ENCODE results near the gene CD2BP2.
"Not testable (repeated sequence)": the region's sequence is repeated elsewhere in the genome, so short reads cannot be mapped to it uniquely, and the experiment has no call there.

CD2BP2 gene

DNA sequence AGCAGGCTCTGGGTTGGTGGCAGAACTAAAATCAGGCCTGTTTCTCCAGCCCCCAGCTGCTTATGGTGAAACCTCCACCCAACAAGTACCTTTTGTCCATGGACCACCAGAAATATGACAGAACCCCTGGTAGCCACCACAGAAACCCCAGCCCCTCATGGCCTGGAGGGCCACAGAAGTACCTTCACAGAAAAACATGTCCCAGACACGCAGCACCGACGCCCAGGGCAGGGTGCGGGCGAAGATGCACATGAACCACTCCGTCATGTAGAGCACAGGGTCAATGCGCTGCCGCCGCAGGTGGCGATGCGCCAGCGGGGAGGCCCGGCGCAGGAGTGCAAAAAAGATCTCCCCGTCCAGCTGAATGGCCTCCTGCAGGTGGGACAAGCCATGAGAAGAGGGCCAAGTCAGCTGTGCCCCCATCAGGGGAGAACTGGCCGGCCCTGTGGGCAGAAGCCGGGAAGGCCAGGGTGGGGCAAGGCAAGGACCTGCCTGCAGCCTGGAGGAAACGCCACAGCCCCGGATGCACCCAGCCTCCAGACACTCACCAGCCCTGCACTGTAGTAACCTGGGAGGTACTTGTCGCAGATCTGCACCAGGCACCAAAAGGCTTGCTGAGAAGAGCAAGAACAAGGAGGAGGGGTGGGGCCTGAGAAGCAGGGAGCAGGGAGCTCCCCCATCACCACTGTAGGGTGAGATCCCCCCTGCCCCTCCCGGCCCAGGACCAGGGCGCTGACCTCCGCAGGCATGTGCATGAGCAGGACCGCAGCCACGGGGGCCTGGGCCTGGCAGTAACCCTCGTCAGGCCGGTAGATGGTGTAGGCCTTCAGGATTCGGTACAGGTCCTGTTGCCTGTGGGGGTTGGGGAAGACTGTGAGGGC is 4.1 kb upstream of the CD2BP2 start:
- no peak for DNase-seq

DNA sequence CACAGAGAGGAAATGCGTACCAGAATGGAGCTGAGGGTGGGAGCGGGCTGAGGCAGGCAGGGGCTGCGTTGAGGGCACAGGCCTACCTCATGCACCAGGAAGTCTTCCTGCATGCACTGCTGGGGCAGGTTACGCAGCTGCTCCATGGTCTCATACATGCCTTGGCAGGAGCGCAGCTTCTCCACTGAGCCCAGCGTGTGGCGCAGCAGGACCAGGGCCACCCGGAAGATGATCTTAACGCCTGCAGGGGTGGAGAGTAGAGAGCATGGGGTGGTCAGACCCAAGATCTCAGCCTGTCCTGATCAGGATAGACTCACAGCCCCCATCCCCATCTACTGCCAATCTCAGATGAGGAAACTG is 3.4 kb upstream of the CD2BP2 start:
- DNase-seq, result no peak

DNA sequence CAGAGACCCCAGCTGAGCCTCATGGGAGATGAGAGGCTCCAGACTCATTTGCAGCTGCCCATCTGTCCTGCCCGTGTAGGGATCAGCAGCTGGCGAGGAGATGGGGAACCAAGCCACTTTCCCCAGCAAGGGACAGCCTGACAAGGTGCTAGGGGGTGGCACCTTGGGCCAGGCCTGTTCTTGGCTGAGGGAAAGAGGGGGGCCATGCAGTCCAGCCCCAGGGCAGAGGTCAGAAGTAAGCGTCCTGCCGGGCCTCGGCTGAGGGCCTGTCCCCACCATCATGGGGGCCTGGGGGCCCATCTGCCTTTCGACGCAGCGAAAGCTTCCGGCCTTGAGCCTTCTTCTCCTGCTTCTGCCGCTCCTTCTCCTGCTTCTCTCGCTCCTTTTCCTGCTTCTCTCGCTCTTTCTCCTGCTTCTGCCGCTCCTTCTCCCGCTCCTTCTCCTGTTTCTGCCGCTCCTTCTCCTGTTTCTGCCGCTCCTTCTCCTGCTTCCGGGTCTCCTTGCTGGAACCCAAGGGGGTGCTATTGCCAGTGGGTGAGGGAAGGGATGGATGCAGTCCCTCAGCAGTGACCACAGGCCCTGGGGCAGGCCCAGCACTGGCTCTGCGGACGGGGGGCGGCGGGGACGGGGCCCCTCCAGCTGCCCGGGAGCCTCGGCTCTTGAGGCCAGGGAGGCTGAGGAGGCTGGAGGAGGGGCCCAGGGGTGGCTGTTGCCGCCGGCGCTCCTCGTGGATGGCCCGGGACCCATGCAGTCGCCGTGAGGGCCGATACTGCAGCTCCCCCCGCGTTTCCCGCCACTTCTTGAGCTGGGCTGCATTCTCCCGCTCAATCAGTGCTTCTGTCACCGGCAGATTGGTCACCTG is 2.8 kb upstream of the CD2BP2 start:
- no peak for DNase-seq

DNA sequence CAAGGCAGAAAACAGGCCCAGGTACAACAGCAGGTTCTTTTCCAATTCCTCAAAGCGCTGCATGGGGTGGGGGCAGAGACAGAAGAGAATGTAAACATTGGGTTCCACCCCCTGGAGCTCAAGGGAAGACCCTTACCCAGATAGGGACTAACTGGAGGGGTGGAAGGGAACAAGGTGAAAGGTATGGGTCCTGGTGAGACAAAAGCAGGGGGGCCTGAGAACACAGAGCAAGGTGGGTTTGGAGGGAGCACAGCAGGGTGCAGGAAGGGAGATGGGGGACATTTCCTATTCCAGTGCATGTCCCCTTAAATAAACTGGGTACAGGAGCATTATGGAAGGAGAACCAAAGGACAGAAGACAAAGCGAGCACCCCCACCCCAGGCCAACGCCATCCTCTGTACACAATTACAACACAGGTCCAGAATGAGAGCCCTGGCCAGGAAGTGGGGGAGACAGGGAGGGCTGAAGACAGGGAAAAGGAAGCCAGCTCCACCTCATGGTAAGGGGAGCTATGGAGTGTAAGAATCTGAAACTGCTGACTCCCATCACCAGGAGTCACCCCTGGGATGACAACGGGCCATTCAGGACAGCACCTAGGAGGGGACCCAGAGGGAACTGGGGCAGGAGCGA is 2.1 kb upstream of the CD2BP2 start:
- no peak for DNase-seq

DNA sequence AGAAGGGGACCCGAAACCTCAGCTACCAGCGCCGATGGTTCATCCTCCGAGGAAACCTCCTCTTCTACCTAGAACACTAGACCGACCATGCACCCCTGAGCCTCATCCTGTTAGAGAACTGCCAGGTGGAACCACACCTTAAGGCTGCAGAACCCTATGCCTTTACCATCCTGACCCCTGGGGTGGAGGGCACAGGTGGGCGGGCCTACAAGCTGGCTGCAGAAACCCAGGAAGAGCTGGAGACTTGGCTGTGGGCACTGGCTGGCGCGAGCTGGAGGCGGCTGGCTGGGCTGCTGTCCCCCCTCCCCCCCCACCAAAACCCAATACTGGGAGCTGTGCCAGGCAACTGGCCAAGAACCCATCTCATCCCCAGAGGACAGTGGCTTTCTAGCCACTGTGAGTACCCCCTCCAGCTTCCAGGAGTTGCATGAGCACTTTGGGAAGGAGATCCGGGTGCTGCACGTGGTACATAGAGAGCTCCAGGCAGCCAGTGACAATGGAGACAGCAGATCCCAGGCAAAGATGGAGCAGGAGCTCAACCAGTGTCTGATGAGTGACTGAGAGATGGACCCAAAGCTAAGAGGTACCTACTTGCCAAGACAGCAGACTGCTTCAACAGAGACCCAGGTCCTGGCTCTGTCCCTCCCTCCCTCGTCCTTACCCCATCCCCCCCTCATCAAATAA is 1.4 kb upstream of the CD2BP2 start:
- no peak for DNase-seq

DNA sequence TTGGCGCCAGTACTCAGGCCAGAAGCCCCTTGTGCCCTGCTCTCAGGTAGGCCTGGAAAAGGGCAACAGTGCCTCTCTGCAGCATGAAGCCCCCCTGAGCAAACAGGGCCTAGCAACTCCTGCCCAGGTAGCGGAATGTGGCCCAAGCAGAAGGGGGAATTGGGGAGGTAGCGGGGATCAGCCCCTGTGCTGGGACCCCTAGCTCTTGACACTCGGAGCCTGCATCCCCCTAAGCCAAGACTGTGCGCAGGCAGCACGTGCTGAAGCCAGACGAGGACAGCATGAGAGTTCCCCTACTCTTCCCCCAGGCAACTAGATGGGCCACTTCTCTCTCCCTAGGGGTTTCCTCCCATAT is 823 bp upstream of the CD2BP2 start:
- no peak for DNase-seq

DNA sequence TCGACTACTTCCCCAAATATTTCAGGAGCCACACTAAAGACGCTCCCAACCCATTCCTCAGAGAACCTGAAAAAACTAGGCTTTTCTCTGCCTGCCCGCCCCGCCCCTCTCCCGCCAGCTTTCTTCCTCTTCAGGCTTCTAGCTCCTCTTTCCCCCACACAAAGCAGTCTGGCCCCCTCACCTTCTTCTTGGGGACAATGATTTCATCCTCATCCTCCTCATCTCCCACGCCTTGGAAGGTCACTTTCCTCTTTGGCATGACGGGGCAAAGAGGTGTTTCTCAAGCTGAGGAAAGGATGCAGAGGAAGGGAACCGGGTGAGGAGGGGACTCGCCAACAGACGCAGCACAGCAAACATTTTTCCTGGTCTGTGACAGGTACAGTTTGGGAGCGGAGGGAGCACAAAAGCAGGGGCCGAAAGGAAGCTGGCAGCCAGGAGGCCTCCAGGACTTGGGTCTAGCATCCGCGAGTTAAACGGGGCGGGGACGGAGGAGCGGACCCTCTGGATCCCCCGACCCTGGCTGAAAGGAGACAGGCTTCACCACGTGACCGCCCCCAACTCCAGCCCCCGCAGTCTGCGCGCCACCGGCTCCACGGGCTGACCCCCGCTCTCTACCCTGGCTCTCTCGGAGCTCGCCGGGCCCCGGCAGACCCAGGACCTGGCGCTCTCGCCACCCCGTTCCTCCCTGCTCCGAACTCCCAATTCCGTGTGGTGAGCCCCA is 525 bp downstream of the CD2BP2 start:
- DNase-seq, result no peak

DNA sequence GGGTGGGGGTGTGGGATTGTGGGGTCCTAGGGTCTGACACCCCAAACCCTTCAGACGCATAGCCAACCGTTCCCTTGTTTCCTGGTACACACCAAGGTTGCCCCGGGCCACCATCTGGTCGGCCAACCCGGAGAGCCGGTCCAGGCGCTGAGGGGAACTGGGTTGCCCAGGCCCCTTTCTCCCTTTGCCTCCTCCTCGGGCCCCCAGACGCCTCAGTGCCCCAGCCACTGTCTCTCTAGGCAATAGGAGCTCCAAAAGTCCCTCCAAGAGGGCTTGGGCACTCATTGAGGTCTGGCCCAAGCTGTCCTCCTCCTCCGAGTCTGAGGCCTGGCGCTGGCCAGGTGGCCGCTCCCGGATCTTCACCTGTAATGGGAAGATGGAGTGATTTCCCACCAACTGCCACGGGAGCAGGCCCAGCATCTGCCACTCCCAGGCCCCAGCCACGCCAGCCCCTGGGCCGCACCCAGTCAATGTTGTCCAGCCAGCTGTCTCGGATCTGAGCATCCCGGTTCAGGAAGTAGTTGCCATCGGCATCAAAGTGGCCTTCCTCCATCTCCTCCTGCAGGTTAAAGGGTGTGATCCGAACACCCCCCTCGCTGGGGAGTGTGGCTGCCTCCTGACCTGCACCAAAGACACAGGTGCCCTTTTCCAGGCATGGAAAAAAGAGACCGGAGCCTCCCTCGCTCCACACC is 1.5 kb downstream of the CD2BP2 start:
- no peak for DNase-seq

DNA sequence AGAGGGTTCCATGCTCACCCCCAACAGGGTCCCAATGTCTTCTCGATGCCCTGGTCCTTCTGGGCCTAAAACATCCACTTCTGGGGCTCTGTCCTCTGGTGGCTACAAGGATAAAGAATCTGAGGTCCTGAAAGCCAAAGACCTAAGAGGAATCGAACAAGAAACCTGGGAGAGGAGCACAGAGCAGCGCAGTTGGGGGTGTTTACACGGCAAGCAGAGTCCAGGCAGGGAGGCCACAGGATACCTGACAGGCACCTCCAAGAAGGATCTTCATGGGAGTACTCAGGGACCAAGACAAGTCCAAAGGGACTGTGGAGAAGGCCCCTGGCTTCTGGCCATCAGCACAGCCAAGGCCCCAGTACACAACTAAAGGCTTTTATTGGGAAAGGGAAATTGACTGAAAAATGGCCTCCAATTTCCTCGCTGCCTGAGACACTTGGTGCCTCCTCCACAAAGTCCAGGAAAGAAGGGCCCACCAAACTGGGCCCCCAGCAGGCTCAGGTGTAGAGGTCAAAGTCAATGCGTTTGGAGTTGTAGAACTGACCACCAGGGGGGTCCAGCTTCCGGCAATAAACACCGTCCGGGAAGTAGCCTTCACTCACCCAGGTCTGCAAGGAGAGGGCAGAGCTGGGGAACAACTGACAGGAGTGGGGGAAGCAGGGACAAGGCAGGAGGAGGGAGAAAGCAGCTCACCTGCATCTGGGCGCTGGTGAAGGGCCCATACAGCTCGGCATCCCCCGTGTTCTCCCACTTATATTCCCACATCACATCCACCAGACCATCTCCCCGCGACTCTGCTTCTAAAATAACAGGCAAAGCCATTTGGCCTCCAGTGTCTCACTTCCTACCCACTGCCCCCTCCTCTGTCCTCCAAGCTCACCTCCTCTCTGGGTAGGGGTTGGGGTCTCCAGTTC is 2.4 kb downstream of the CD2BP2 start:
- no peak for DNase-seq

DNA sequence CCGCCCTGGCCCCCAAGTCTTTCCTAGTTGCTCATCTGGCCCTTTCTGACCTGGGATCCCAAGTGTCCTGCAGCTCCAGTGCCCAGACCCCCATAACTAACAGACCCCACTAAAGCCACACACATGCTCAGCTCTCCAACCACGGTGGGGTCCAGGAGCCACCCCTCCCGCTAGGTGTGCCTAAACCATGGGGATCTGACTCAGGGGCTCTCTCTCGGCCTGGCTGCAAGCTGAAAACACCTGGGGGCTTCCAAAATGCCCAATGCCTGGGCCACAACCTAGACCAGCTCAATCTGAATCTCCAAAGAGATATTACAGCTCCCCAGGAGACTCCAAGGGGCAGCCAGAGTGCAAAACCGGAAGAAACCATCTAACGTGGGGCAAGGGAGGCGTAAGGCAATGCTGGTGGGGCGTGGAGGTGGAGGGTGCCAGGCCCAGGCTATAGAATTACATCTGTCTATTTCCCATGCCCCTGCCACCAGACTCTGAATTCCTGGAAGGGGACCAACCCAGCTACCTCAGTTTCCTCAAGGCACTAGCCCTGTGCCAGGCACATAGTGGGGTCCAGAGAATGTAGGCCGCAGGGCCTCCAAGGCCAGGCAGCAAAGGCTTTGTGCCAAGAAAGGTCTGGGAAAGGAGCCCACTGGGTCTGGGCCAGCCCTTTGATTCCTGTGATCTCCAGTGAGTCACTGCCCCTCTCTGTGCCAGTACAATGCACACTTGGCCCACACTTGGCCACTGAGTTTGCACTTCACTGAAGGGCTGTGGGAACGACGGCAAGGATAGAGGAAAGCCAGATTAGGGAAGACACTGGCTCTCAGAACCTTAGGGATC is 3.3 kb downstream of the CD2BP2 start:
- no peak for DNase-seq

DNA sequence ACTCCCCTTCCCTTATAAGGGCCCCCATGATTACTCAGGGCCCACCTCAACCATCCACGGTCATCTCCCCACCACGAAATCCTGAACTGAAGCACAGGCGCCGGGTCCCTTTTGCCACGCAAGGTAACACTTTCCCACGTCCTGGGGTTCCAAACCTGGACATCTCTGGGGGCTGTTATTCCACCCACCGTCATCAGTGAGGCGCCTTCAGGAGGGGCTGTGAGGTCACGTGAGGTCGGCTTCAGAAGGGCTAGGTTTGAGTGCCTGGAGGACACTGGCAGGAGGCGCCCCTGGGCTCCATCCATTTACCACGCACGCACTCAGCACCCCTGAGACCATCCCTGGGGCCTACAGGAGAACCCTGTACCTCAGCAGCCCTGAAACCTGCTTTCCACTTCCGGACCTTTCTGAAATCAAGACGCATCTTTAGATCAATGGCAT is 4.1 kb downstream of the CD2BP2 start:
- DNase-seq, result no peak

DNA sequence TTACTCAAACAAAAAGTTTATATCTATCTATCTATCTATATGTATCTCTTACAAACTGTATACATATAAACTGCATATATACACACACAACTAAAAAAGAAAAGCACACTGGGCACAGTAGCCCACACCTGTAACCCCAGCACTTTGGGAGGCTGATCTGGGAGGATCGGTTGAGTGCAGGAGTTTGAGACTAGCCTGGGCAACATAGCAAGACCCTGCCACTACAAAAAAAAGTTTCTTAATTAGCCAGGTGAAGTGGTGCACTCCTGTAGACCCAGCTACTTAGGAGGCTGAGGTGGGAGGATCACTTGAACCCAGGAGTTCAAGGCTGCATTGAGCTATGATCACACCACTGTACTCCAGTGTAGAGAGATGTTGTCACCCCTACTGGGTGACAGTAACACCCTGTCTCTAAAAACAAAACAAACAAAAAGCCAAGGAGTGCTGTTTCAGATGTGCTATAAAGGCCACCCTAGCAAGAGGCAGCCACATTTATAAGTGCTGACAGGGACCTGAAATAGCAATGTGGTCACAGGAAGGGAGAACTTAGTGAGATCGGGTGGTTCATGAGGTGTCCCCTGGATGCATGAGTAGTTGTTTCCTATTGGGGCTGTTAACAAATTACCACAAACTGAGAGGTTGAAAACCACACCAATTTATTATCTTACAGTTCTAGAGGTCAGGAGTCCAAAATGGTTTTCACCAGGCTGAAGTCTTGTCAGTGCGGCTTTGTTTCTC is 4.8 kb downstream of the CD2BP2 start:
- no peak for DNase-seq

DNA sequence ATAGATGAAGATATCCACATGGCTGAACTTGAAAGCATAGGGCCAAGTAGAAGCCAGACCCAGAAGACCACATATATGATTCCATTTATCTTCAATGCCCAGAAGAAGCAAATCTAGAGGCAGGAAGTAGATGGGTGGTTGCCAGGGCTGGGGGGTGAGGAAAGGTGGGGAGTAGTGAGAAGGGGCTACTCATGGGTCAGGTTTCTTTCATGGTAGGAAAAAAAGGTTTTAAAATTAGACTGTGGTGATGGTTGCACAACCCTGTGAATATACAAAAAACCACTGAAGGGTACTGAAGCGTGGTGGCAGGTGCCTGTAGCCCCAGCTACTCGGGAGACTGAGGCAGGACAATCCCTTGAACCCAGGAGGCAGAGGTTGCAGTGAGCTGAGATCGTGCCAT is 5.4 kb downstream of the CD2BP2 start:
- no peak for DNase-seq

DNA sequence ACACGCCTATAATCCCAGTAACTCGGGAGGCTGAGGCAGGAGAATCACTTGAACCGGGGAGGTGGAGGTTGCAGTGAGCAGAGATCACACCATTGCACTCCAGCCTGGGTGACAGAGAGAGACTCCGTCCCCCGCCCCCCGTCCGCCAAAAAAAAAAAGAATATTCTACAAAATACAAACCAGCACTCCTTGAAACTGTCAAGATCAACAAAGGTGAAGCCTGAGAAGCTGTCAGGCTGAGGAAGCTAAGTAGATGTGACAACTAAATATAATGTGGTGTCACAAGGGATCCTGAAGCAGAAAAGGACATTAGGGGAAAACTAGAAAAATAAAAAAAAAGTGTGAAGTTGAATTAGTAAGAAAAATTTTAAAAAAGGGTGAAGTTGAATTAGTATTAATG is 6.2 kb downstream of the CD2BP2 start:
- DNase-seq, result no peak

DNA sequence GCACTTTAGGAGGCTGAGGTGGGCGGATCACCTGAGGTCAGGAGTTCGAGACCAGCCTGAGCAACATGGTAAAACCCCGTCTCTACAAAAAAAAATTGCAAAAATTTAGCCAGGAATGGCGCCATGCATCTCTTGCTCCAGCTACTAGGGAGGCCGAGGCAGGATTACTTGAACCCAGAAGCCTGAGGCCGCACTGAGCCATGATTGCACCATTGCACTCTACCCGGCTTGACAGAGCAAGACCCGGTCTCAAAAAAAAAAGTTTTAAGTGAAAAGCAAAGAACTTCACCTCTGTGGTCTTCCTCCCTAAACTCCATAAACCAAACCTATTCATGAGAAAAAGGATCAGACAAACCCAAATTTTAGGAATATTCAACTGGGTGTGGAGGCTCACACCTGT is 7.0 kb downstream of the CD2BP2 start:
- no peak for DNase-seq

DNA sequence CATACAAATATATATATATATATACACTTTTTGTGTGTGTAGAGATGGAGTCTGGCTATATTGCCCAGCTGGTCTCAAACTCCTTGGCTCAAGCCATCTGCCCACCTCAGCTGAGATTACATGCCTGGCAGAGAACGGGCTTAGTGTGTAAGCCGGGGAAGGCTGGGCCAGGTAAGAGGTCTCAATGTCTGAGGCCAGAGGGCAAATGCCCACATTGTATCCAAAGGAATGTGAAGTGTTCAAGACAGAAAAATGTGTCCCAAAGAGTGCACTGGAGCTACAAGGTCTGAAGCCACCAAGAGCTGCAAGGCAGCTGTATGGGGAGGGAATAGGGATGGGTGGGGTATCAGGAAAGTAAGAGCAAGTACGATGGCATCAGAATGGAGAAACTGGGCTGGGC is 8.8 kb downstream of the CD2BP2 start:
- no peak for DNase-seq

DNA sequence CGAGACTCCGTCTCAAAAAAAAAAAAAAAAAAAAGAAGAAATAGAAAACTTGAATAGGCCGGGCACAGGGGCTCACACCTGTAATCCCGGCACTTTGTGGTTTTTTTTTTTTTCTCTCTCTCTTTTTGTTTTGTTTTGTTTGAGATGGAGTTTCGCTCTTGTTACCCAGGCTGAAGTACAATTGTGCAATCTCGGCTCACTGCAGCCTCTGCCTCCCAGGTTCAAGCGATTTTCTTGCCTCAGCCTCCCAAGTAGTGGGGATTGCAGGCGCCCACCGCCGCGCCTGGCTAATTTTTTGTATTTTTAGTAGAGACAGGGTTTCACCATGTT is 11.7 kb downstream of the CD2BP2 start:
- not testable (repeated sequence) for DNase-seq

DNA sequence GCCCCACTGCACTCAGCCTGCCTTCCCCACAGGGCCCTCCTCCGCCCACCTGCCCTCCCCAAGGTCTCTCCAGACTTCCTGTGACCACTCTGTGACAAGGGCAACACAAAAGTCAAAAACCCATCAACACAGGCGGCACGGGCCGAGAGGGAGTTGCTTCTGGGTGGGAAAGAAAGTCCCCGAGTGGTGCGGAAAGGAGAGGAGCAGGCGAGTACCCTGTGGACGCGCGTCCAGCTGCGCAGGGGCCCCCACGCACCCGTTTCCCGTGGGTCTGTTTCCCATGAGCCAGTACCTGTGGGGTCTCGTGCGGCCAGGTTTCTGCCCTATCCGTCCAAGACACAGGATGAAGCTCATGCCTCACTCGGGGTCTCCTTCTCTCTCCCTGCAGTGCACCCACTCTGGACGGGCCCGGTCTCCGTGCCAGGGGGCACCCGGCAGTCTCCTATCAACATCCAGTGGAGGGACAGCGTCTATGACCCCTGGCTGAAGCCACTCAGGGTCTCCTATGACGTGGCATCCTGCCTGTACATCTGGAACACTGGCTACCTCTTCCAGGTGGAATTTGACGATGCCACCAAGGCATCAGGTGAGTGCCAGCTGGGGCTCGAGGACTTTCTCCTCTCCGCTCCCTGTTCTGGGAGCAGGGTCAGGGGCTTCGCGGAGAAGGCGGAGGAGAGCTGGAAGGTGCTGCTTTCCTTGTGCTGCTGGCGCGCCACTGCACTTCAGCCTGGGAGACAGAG is 12.2 kb downstream of the CD2BP2 start:
- DNase-seq, result no peak
